ENCODE measurements around the gene WDR46.

DNA sequence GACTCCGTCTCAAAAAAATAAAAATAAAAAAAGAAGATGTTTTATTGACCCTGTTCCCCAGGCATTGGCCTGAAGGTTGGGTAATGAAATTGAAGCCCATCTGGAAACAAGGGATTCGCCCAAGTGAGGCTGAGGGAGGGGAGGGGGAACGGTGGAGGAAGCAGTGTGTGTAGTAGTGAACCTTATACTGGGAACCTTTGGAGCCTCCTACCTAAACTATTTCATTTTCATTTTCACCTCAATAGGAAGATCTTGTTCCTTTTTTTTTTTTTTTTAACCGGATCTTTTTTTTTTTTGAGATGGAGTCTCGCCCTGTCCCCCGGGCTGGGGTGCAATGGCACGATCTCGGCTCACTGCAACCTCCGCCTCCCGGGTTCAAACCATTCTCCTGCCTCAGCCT, 41.7 kb upstream of the WDR46 start:
- TF ChIP-seq, protein P1, sequence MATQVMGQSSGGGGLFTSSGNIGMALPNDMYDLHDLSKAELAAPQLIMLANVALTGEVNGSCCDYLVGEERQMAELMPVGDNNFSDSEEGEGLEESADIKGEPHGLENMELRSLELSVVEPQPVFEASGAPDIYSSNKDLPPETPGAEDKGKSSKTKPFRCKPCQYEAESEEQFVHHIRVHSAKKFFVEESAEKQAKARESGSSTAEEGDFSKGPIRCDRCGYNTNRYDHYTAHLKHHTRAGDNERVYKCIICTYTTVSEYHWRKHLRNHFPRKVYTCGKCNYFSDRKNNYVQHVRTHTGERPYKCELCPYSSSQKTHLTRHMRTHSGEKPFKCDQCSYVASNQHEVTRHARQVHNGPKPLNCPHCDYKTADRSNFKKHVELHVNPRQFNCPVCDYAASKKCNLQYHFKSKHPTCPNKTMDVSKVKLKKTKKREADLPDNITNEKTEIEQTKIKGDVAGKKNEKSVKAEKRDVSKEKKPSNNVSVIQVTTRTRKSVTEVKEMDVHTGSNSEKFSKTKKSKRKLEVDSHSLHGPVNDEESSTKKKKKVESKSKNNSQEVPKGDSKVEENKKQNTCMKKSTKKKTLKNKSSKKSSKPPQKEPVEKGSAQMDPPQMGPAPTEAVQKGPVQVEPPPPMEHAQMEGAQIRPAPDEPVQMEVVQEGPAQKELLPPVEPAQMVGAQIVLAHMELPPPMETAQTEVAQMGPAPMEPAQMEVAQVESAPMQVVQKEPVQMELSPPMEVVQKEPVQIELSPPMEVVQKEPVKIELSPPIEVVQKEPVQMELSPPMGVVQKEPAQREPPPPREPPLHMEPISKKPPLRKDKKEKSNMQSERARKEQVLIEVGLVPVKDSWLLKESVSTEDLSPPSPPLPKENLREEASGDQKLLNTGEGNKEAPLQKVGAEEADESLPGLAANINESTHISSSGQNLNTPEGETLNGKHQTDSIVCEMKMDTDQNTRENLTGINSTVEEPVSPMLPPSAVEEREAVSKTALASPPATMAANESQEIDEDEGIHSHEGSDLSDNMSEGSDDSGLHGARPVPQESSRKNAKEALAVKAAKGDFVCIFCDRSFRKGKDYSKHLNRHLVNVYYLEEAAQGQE (IDR thresholded peaks at IDR 0.05; ENCODE audit: borderline replicate concordance): no peak
- TF ChIP-seq RAD21 (conservative IDR thresholded peaks at IDR 0.05) (no peak), POLR2AphosphoS5 (IDR thresholded peaks at IDR 0.05) (no peak)
